ENCODE measurements around the gene PHC2.

GRCh38 chr1:33337441-33337840, 93.5 kb downstream of the PHC2 start:
- TF ChIP-seq CTCF (IDR thresholded peaks at IDR 0.05; ENCODE audit: poor library complexity), result no peak
- no peak for TF ChIP-seq EZH2 (IDR thresholded peaks at IDR 0.05; ENCODE audit: borderline replicate concordance)
- TF ChIP-seq EZH2phosphoT487 (IDR thresholded peaks at IDR 0.05; ENCODE audit: low read depth, severe bottlenecking, unreplicated experiment), result no peak
